DND-41 (cell line): ENCODE results near the gene MBTPS1.

Experiments used
- ATAC-seq: fragments of 200-7000 bp; cut with Tn5 transposase; 3 replicates; pipeline ENCODE4 v1.9.1; 2021; ENCODE audit warnings: low read depth; ENCODE audit not compliant: insufficient read depth
- DNase-seq: peaks from one replicate; pipeline ENCODE4 v3.0.0-alpha.2; 2020
- H2AFZ ChIP-seq: 2 replicates; pipeline ENCODE4 v1.6.0; 2012; ENCODE audit warnings: low read depth, low read length
- H3K27ac ChIP-seq: 2 replicates; pipeline ENCODE4 v1.5.1; 2012; ENCODE audit warnings: low read length, inconsistent platforms
- H3K27me3 ChIP-seq: fragments of 200-600 bp; sonication (generic); 2 replicates; pipeline ENCODE4 v1.6.0; 2012; ENCODE audit warnings: low read length, mild to moderate bottlenecking, inconsistent platforms; ENCODE audit not compliant: insufficient read depth, poor library complexity
- H3K36me3 ChIP-seq: 2 replicates; pipeline ENCODE4 v1.5.1; 2012; ENCODE audit warnings: low read length, inconsistent platforms; ENCODE audit not compliant: insufficient read depth
- H3K4me1 ChIP-seq: 2 replicates; pipeline ENCODE4 v1.5.1; 2012; ENCODE audit warnings: mild to moderate bottlenecking, low read length; ENCODE audit not compliant: insufficient read depth
- H3K4me2 ChIP-seq: 2 replicates; pipeline ENCODE4 v1.6.0; 2012; ENCODE audit warnings: mild to moderate bottlenecking, moderate library complexity, low read length, inconsistent platforms; ENCODE audit not compliant: insufficient read depth
- H3K4me3 ChIP-seq, 2 experiments: fragments of 200-600 bp in 1 of 2; shearing (Covaris generic) in 1 of 2; 2 replicates each; pipeline ENCODE4 v1.5.1; 2012 to 2016; ENCODE audit warnings: inconsistent platforms in 2 of 2, low read length in 2 of 2, mild to moderate bottlenecking in 2 of 2, low read depth in 1 of 2, moderate library complexity in 1 of 2
- H3K79me2 ChIP-seq: 2 replicates; pipeline ENCODE4 v1.6.0; 2012; ENCODE audit warnings: low read length, inconsistent platforms; ENCODE audit not compliant: insufficient read depth
- H3K9ac ChIP-seq: 2 replicates; pipeline ENCODE4 v1.6.0; 2012; ENCODE audit warnings: low read depth, mild to moderate bottlenecking, inconsistent platforms, low read length, moderate library complexity
- H3K9me3 ChIP-seq: 2 replicates; pipeline ENCODE4 v1.5.1; 2012; ENCODE audit warnings: low read length, moderate library complexity, mild to moderate bottlenecking, inconsistent platforms; ENCODE audit not compliant: insufficient read depth, severe bottlenecking
- H4K20me1 ChIP-seq: 2 replicates; pipeline ENCODE4 v1.6.0; 2012; ENCODE audit warnings: low read length; ENCODE audit not compliant: insufficient read depth
- CTCF ChIP-seq: IDR thresholded peaks from 2 replicates; pipeline ENCODE4 v1.5.1; 2012; ENCODE audit warnings: borderline replicate concordance, low read length, moderate library complexity, mild to moderate bottlenecking; ENCODE audit not compliant: poor library complexity, severe bottlenecking; ENCODE audit errors: extremely low read depth
- EZH2 ChIP-seq: IDR thresholded peaks from 3 replicates; pipeline ENCODE4 v1.6.1; 2012; ENCODE audit warnings: borderline replicate concordance, low read depth, mild to moderate bottlenecking, moderate library complexity, low read length, inconsistent platforms; ENCODE audit not compliant: severe bottlenecking

Gene MBTPS1

GRCh38 chr16:84048270-84048669 is 68.5 kb downstream of the MBTPS1 start:
- H3K4me1 ChIP-seq: no peaks in the 10 kb centered on the region
- no peak overlapping the region for H3K9ac ChIP-seq
- H3K36me3 ChIP-seq: peaks cover 36% of the 10 kb centered on the region
- peaks cover 15% of the 10 kb centered on the region for H4K20me1 ChIP-seq
- no peak overlapping the region for H3K27ac ChIP-seq
- H2AFZ ChIP-seq: no peak overlapping the region
- H3K9me3 ChIP-seq: no peaks in the 10 kb centered on the region
- TF ChIP-seq EZH2 (no peak), CTCF (no peak)
- no peak overlapping the region for H3K4me2 ChIP-seq
- H3K79me2 ChIP-seq: 0 out of 2 replicates have a peak, but pooled peaks cover 1% of the 10 kb centered on the region
- no peak overlapping the region for H3K4me3 ChIP-seq
- H3K27me3 ChIP-seq: no peaks in the 10 kb centered on the region
- no peak for DNase-seq
- ATAC-seq: no peak

DNA sequence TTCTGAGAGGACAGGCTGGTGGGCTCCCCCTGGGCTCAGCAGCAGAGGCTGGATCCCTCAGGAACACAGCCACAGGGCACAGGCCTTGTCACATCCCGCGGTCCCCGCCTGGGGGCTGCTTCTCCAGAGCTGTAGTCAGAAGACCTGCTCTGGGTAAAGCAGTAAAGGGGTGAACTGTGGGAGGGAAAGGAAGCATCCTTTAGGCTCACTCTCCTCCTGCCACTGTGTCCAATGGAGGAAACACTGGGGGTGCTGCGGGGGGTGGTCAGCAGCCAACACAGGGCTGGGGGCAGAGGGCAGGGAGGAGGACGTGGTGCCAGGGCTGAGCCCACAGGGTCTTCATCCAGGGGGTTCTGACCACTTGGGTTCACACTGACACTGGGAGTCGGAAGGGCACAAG is 69.1 kb downstream of the MBTPS1 start:
- H3K79me2 ChIP-seq: no peaks in the 10 kb centered on the region
- no peak for ATAC-seq

GRCh38 chr16:84047206-84047605 is 69.5 kb downstream of the MBTPS1 start:
- H3K9ac ChIP-seq: no peak overlapping the region
- H3K9me3 ChIP-seq: no peaks in the 10 kb centered on the region
- peaks cover 25% of the 10 kb centered on the region for H3K36me3 ChIP-seq
- TF ChIP-seq CTCF: no peak
- TF ChIP-seq EZH2: no peak
- no peaks in the 10 kb centered on the region for H3K27me3 ChIP-seq
- H3K4me3 ChIP-seq: no peak overlapping the region
- no peaks in the 10 kb centered on the region for H3K79me2 ChIP-seq
- no peak overlapping the region for H3K27ac ChIP-seq
- DNase-seq (no peak), ATAC-seq (no peak)
- no peaks in the 10 kb centered on the region for H3K4me1 ChIP-seq
- H4K20me1 ChIP-seq: peaks cover 10% of the 10 kb centered on the region
- H3K4me2 ChIP-seq: no peak overlapping the region
- no peak overlapping the region for H2AFZ ChIP-seq

More for the DNA sequence above, 69.1 kb downstream of the MBTPS1 start:
- TF ChIP-seq EZH2: no peak
- no peak for TF ChIP-seq CTCF
- H3K4me1 ChIP-seq: no peaks in the 10 kb centered on the region
- no peak overlapping the region for H3K9ac ChIP-seq
- no peak overlapping the region for H3K4me2 ChIP-seq
- peaks cover 13% of the 10 kb centered on the region for H4K20me1 ChIP-seq
- H2AFZ ChIP-seq: no peak overlapping the region
- H3K36me3 ChIP-seq: peaks cover 30% of the 10 kb centered on the region
- no peaks in the 10 kb centered on the region for H3K9me3 ChIP-seq
- DNase-seq: no peak
- no peak overlapping the region for H3K27ac ChIP-seq
- H3K27me3 ChIP-seq: no peaks in the 10 kb centered on the region
- no peak overlapping the region for H3K4me3 ChIP-seq
